ENCODE data around the gene CCL28.

Gene CCL28

GRCh38 chr5:43358301-43358700, 53.9 kb downstream of the CCL28 start:
- DNase-seq (ENCODE audit: low read depth in 2 of 2) = no peak

- no peak for DNase-seq (ENCODE audit: low read depth in 2 of 2)
These were observed 54.3 kb downstream of the CCL28 start for GRCh38 chr5:43357878-43358281.

GRCh38 chr5:43357067-43357466, 55.1 kb downstream of the CCL28 start:
- DNase-seq (ENCODE audit: low read depth in 2 of 2) = no peak

- DNase-seq (ENCODE audit: low read depth in 2 of 2) = no peak
These were observed 57.4 kb downstream of the CCL28 start for GRCh38 chr5:43354774-43355173.

GRCh38 chr5:43353668-43354067, 58.5 kb downstream of the CCL28 start:
- DNase-seq (ENCODE audit: low read depth in 2 of 2) = no peak

GRCh38 chr5:43352915-43353314, 59.3 kb downstream of the CCL28 start:
- no peak for DNase-seq (ENCODE audit: low read depth in 2 of 2)

- no peak for DNase-seq (ENCODE audit: low read depth in 2 of 2)
These were observed 60.1 kb downstream of the CCL28 start for GRCh38 chr5:43352131-43352530.

- DNase-seq (ENCODE audit: low read depth in 2 of 2) = no peak
These were observed 63.3 kb downstream of the CCL28 start for GRCh38 chr5:43348861-43349363.

- DNase-seq (ENCODE audit: low read depth in 2 of 2) = no peak
These were observed 64.0 kb downstream of the CCL28 start for GRCh38 chr5:43348207-43348606.

- no peak for DNase-seq (ENCODE audit: low read depth in 2 of 2)
These were observed 73.3 kb downstream of the CCL28 start for GRCh38 chr5:43338862-43339261.

GRCh38 chr5:43336159-43336558, 76.0 kb downstream of the CCL28 start:
- DNase-seq (ENCODE audit: low read depth in 2 of 2) = no peak

GRCh38 chr5:43335681-43336080, 76.5 kb downstream of the CCL28 start:
- no peak for DNase-seq (ENCODE audit: low read depth in 2 of 2)

GRCh38 chr5:43332401-43332800, 79.8 kb downstream of the CCL28 start:
- DNase-seq (ENCODE audit: low read depth in 2 of 2) = no peak
